NCI-H1417 (cell line): Measurements from ENCODE around the gene HOXD11.
A peak's percentile ranks its signal among the peaks of the same experiment; 100 is the strongest.

Experiments
- DNase-seq, 3 experiments: peaks; one replicate each; lab custom pipeline; 2025; lab: John Stamatoyannopoulos, UW

The HOXD11 gene

DNA sequence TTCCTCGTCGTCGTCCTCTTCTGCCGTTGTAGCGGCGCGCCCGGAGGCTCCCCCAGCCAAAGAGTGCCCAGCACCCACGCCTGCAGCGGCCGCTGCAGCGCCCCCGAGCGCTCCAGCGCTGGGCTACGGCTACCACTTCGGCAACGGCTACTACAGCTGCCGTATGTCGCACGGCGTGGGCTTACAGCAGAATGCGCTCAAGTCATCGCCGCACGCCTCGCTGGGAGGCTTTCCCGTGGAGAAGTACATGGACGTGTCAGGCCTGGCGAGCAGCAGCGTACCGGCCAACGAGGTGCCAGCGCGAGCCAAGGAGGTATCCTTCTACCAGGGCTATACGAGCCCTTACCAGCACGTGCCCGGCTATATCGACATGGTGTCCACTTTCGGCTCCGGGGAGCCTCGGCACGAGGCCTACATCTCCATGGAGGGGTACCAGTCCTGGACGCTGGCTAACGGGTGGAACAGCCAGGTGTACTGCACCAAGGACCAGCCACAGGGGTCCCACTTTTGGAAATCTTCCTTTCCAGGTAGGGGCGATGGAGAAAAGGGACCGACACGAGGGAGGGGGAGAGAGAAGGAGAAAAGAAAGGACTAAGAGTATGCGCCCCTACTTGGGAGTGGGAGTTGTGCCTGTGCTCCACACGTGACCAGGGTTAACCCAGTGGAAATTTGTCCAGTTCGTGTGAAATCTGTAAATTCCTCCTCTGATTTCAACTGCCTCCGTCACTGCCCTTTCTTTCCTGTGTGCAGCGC lies 13.8 kb upstream of the HOXD11 start:
- peak; percentile 24 to 43 (median 42) for DNase-seq

DNA sequence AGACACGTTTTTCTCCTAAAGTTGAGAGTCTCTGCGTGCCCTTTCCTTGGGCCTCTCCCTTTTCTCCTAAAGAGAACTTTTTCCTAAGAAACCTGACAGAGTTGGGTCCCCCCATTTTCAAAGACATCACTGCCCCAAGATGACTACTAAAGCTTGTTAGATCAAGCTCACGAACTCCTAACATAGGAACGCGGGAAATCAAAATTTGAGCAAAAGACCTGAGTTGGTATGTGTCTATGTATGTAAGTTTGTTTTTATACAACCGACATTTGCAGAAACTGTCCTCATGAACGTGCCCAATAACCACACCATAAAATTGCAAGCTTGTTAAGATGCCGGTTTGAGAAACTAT lies 13.2 kb upstream of the HOXD11 start:
- peak in 1 of 3 experiments; percentile 39 for DNase-seq

DNA sequence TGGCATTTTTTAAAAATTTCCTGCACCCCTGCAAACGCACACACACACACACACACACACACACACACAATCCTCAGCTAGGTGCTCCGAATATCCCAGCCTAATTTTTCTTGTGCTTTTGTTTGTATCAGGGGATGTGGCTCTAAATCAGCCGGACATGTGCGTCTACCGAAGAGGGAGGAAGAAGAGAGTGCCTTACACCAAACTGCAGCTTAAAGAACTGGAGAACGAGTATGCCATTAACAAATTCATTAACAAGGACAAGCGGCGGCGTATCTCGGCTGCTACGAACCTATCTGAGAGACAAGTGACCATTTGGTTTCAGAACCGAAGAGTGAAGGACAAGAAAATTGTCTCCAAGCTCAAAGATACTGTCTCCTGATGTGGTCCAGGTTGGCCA lies 12.7 kb upstream of the HOXD11 start:
- no peak for DNase-seq

DNA sequence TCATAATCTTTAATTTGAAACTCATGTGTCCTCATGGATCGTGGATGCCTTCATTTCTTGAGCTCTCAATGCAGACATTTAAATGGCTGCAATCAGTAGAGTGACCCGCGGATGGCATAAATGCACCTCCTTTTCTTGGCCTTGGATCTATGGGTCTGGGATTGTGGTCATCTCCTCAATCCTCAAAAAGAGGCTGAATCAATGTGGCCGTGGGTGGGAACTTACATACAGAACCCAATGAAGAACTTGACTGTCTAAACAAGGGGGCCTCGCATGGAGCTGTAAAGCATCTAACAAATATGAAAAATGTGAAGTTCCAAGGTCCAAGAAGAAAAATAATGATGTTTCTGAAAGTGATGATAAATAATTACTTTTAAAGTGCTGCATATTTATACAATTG lies 11.7 kb upstream of the HOXD11 start:
- peak in 1 of 3 experiments; percentile 31 for DNase-seq

DNA sequence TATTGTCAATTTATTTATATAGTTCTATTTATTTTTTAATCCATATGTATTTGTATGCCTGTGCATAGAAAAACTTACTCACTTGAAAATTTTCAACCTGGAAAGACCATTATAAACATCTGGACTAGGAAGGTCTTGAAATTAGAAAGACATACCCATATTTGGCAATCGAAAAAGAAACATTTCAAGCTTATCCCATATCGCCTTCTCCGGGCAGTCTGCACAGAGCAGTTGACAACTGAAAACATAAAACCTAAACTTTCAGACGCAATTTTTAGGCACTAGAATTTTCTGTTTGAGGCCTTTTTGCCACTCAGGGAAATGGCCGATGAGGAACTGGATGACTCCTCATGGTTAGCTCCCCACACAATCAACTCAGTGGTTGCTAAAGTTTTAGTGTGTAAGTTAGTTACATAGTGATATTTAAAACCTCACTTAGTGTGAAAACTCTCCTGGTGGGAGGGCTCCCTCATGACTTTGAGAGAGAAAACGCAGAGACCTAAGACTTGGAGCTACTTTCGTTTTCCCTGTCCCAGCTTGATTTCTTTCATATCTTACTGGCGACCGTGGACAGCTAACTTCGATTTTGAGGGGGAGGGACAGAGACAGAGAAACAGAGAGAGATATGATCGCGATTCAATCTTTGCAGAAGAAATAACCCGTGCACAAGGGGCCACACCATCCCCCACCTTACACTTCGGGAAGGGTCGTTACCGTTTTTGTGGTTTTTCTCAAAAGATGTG lies 10.7 kb upstream of the HOXD11 start:
- no peak for DNase-seq

DNA sequence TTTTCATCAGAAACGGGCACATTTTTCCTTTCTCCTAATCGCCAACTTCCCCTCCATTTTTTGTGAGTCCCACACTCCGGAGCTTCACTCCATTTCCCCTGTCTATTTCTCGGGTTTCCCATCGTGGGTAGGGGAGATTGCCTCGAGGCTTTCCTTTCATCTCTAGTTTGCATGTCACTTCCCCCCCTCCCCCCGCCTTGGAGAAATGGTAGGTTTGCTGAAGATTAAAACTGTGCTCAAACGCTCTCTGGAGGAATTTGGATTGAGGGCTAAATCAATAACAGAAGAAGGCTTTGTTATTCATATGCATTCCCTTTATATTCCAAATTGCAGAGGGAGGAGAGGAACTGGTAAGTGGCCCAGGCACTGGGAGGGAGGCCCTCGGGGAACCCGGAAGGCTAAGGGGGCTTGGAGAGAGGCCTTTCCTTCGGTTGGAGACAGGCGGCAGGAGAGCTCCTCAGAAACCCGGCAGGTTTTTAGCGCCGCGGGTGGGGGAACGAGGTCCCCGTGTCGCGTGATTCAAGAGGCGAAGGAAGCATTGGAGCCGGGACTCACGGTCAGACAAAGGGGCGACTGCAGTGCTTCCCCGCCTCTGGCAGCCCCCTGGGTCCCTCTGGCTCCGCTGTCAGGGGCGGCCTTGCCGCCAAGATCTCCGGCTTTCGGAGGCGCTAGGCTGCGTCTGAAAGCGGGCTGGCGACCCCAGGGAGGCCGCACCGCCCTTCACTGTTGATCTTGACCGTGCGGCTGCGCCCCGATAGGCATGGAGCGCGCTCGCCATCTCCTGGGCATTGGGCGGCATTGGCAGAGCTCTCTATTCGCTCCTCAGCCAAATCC lies 9.9 kb upstream of the HOXD11 start:
- DNase-seq = peak; percentile 74 to 95 (median 88)

DNA sequence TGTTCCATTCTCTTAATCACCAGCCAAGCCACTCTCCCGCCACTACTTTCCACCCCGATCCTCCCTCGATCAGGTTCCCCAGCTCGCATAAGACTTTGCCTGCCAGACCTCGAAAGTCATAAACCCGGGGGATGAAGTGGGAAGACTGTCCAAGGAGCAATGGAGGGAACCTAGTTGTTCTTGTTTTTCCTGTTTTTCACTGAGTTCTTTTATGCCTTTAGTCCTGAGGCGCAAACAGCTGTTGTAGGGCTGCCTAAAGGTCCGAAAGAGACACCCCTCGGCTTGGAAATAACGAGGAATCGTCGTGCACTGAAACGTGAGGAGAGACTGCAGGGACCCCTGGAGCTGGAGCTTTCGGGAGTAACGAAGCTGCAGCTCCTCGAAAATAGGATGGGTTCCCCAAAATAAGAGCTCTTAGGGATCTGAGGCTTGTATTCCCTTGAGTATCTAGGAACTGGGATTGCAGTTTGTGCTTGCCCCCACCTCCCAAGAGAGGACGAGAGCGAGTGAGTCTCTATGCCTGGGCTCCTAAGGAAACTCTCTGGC lies 9.2 kb upstream of the HOXD11 start:
- peak in 1 of 3 experiments; percentile 83 for DNase-seq

DNA sequence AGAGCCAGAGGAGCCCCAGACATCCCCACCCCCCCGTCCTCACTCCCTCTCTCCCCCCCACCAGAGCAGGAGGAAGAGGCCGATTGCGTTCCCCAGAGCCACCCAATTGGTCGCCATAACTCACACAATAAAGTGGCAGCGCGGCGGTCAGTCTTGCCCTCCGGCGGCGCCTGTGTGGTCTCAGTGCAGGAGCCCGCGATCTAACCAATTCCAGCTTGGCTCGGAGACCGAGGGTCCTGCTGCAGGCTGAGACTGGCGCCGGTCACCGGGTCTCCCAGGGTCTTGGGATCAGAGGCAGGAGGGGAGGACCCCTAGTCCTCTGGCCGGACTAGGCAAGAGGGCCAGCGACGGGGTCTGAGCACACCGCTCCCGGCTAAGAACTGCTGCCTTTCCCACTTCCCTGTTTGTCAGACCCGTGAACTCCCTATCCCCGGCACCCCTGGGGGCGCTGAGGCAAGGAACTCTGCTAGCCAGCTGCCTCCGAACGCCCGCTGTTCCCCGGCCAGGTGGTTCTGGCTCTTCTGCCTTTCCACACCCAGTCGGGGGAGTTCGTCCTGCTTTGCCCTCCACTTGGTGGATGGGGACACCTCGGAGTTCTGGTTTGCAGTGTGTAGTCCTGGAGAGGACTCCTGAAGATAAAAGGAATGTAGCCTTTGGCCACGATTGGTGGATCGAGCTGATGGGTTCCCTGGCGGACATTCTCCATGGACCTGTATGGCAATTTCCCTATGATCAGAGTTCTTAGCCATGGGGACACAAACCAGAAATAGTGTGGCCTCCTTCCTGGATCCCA lies 8.5 kb upstream of the HOXD11 start:
- DNase-seq = peak in 2 of 3 experiments; percentile 80 to 87

DNA sequence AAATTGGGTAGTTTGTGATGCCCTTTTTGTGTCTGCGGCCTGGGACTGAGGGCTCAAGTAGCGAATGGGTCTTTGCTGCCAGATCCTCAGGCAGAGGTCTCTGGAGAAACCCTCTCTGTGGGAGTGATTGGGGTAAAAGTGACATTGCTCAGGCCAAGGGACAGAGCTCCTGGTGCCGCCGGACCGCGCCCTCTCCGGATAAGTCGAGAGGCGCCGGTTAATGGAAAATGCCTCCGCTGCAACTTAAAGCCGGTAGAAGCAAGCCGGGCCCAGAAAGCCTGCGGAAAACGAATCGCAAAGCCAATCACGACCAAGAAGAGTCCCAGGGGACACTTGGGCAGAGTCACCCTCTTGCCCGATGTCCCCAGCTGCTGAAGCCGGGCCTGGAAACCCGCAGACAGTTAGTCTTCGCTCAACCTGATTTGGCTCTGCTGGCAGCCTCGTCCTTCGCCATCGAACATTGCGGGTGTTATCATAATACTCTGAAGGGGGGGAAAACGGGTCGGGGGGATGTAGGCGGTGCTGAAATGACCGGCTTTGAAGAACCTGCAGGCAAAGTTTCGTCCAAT lies 7.8 kb upstream of the HOXD11 start:
- no peak for DNase-seq

DNA sequence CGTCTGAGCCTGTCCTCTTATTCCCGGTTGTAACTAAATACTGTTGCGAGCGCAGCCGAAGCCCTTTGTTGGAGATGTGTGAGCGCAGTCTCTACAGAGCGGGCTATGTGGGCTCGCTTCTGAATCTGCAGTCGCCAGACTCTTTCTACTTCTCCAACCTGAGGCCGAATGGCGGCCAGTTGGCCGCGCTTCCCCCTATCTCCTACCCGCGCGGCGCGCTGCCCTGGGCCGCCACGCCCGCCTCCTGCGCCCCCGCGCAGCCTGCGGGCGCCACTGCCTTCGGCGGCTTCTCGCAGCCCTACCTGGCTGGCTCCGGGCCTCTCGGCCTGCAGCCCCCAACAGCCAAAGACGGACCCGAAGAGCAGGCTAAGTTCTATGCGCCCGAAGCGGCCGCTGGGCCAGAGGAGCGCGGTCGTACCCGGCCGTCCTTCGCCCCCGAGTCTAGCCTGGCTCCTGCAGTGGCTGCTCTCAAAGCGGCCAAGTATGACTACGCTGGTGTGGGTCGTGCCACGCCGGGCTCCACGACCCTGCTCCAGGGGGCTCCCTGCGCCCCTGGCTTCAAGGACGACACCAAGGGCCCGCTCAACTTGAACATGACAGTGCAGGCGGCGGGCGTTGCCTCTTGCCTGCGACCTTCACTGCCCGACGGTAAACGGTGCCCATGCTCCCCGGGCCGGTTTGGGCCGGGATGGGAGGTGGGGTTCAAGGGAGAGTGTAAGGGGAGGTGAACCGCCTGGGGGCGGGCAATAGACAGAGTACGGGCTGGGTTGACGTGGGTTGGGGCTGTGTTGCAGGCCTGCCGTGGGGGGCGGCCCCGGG lies 7.1 kb upstream of the HOXD11 start, which contains the start of gene HOXD12:
Gene HOXD12, plus strand, starts transcription at position 68 of the 819 bp plus-strand sequence. Its CDS starts 7 bp downstream, at position 75.
- no peak for DNase-seq

DNA sequence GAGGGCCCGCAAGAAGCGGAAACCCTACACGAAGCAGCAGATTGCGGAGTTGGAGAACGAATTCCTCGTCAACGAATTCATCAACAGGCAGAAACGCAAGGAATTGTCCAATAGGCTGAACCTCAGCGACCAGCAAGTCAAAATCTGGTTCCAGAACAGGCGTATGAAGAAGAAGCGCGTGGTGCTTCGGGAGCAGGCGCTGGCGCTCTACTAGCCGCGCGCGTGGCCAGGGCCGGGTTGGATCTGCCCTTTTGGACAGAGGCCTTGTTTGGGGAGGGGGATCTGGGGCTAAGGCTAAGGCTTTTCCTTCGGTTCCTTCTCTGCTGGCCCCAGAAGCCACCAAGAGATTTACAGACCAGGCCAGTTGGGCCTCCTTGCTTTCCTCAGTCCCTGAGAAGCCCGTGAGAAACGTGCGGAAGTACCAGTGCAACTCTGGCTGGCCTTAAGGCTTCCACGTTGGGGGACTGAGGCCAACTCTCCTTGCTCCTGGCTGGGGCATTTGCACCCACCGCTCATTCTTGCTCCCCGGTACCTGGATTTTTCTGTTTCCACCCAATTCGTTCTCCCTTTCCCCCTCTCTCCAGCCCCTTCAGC lies 6.4 kb upstream of the HOXD11 start:
- DNase-seq = no peak

DNA sequence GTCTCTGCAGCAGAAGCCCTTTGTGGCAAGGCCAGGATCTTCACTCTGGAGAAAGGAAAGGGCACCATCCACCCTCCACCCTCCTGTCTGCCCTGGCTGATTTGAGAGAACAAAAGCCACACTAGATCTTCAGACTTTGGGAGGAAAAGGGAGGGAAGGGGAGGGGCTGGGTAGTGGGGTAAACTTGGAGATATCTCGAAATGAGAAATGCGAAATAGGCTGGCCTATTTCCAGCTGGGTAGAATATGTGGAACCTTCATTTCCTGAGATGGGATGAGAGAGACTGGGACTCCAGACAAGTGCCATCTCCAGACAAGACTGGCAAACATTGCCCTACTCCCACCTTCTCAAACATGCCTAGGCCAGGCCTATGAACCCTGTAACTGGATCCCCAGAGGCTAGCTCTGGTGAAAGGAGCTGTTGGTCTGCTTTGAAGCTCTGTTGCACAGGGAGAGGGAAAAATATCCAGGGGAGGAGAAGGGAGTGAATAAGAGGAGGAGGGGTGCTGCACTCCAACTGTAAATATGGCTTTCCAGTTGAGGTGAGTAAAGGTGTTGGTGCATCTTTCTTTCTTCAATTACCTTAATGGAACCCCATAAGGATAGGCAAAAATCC lies 5.8 kb upstream of the HOXD11 start:
- no peak for DNase-seq

DNA sequence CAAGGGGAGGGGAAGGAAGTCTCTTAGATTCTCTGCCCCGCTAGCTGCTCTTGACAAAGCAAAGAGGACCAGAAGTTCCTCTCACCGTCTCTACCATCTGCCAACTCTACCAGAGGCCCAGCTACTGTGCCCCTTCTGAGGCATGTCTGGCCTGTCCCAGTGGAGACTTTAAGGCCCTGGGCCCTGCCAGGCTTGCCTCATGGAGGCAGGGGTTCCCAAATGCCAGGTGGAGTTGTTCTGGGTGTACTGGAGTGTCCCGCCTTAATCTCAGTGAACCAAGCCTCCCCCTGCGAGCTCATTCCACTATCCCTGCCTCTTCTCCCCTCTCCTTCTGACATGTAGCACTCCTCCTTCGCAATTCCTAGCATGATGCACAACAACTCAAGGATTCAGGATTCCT lies 5.2 kb upstream of the HOXD11 start:
- no peak for DNase-seq

DNA sequence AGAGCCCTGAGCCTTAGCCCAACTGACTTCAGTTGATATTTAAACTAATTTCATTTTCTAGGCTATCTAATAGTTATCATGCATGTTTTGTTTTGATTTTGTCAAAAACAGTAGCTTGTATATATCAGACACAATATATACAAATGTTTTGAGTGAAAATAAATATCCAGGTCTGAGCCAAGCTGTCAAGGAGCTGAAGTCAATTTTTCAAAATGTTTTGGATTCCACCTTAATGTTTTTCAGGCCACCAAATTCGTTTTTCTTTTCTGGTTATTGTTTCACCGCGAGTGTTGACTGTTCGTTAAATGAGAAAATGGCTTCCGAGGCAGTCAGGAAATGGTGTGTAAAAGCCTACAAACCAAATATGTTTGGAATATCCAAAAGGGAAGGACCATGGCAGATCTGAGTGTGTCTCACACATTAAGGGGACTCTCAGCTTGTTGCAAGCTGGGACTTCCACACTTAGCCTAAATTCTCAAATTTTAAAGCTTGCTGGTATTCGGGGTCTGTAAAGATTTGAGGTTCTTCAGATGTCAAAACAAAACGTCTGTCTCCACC lies 4.7 kb upstream of the HOXD11 start:
- no peak for DNase-seq

DNA sequence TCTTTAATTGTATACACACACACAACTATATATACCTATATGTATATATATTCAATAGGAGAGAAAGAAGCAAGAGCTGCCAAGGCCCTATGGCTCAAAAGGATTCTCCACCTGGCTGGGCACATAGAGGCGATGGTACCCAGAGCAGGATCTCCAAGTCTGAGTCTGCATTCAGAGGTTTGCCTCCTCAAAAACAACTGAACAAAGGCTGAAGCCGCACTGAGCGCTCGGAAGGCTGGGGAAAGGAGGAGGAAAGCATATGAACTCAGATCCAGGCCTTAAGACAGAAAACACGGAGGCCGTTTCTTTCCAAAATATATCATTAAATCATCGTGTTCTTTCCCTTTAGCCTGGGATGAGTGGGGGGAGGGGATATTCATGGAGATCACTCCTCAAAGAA lies 3.9 kb upstream of the HOXD11 start:
- DNase-seq = no peak

DNA sequence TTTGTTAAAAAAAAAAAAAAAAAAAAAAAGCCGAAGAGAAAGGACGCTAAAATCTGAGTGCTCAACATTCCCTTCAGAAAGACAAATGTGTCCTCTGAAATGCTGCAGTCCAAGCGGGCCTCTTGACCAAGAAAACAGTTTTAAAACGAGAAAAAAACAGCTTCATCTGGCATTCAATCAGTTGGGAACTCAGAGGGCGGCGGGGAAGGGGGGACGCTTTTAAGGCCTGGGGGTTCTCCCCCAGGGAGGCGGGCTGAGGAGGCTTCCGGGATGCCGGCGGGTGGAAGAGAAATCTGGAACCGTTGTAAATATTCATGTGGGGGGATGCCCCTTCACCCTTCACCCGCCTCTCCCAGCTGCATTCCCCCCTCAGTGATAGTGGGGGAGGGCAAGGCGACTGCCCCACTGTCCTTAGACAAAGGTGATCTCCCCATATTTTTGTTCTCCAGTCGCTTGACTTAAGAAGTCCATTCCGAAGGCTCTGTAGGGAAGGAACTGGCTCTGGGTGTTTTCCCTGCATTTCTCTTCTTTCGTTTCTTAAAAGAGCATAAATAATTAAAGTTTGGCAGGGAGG lies 3.3 kb upstream of the HOXD11 start:
- no peak for DNase-seq

DNA sequence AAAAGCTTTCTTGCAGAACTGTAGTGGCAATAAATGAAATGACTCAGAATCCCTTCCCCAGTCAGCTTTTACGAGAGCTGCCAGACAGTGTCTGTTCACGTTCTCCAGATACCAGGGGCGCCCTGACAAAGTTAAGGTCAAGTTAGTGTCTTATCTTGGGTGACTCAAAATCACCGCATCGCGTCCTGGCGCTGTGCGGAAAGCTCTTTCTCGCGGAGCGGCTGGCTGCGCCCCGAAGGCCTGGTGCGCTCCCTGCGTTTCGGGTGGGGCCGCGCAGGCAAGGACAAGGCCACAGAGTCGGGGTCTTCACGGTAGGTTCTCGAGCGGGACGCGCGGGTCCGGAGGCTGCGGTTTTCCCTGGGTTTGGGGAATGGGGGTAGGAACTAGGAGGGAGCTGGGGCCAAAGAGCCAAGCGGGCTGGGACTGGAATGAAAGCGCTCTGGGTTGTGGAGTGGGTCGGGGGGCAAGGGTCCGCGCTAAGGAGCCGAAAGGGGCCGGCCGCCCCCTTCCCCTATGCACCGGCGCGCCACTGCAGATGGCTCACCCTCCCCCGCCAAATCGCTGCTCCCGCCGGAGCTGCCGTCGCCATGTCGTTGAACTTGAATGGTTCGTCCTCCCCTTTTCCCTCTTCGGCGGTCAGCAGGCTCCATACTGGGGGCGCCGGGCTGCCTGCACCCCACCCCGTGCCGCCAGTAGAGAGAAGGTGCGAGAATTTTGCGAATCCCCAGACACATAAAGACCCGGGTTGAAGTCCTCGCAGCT lies 2.6 kb upstream of the HOXD11 start:
- no peak for DNase-seq
